Neural progenitor cell (in vitro differentiated cells): Measurements from ENCODE around the gene FAM13C. TPM values are rescaled to one million over a fixed set of nuclear protein-coding genes. Genes with fewer than 3 reads are reported as not detected.
"Not testable (repeated sequence)": the region's sequence is repeated elsewhere in the genome, so short reads cannot be mapped to it uniquely, and the experiment has no call there.

ENCODE experiments used
- DNase-seq: peaks from one replicate; pipeline ENCODE4 v3.0.0-alpha.2; 2016; ENCODE audit warnings: low spot score
- H2AFZ ChIP-seq: fragments of 200-600 bp; sonication (generic); replicated peaks from 2 replicates; pipeline ENCODE4 v1.6.1; 2016; ENCODE audit warnings: antibody characterized with exemption
- H3F3A ChIP-seq: fragments of 200-600 bp; sonication (generic); 2 replicates; pipeline ENCODE4 v1.6.1; 2016; ENCODE audit warnings: antibody characterized with exemption, low read depth
- H3K27ac ChIP-seq: fragments of 200-600 bp; sonication (generic); 2 replicates; pipeline ENCODE4 v1.5.1; 2016; ENCODE audit warnings: mild to moderate bottlenecking
- H3K27me3 ChIP-seq: fragments of 200-600 bp; sonication (generic); 2 replicates; pipeline ENCODE4 v1.6.1; 2016; ENCODE audit warnings: mild to moderate bottlenecking, moderate library complexity
- H3K36me3 ChIP-seq: fragments of 200-600 bp; sonication (generic); 2 replicates; pipeline ENCODE4 v1.5.1; 2016
- H3K4me1 ChIP-seq: fragments of 200-600 bp; sonication (generic); 2 replicates; pipeline ENCODE4 v1.6.1; 2016; ENCODE audit warnings: mixed run types
- H3K4me2 ChIP-seq: fragments of 200-600 bp; sonication (generic); 2 replicates; pipeline ENCODE4 v1.6.1; 2016
- H3K4me3 ChIP-seq: fragments of 200-600 bp; sonication (generic); 2 replicates; pipeline ENCODE4 v1.5.1; 2016
- H3K79me2 ChIP-seq: fragments of 200-600 bp; sonication (generic); 2 replicates; pipeline ENCODE4 v1.6.1; 2016; ENCODE audit warnings: low read depth
- H3K9ac ChIP-seq: fragments of 200-600 bp; sonication (generic); 2 replicates; pipeline ENCODE4 v1.6.1; 2016
- H3K9me3 ChIP-seq: fragments of 200-600 bp; sonication (generic); 2 replicates; pipeline ENCODE4 v1.5.1; 2016; ENCODE audit warnings: low read depth
- H4K20me1 ChIP-seq: fragments of 200-600 bp; sonication (generic); 2 replicates; pipeline ENCODE4 v1.6.1; 2016; ENCODE audit warnings: low read depth
- H3K27ac Mint-ChIP-seq: 3 replicates; pipeline ENCODE4 v1.8.0; 2021; ENCODE audit warnings: mixed read lengths
- H3K27me3 Mint-ChIP-seq: 2 replicates; pipeline ENCODE4 v1.8.0; 2022; ENCODE audit warnings: low read depth, mild to moderate bottlenecking, inconsistent platforms, moderate library complexity, mixed read lengths; ENCODE audit not compliant: insufficient read depth
- H3K36me3 Mint-ChIP-seq: 3 replicates; pipeline ENCODE4 v1.8.0; 2021; ENCODE audit warnings: mixed read lengths
- H3K4me1 Mint-ChIP-seq: 3 replicates; pipeline ENCODE4 v1.8.0; 2021; ENCODE audit warnings: mixed read lengths
- H3K4me3 Mint-ChIP-seq: 3 replicates; pipeline ENCODE4 v1.8.0; 2021; ENCODE audit warnings: mild to moderate bottlenecking, moderate library complexity, mixed read lengths
- H3K9me3 Mint-ChIP-seq: 3 replicates; pipeline ENCODE4 v1.8.0; 2020; ENCODE audit warnings: mixed read lengths
- EZH2 ChIP-seq: fragments of 200-600 bp; sonication (generic); IDR thresholded peaks from 2 replicates; pipeline ENCODE4 v1.6.1; 2017; ENCODE audit warnings: antibody characterized with exemption, mild to moderate bottlenecking, moderate library complexity
- EZH2phosphoT487 ChIP-seq: fragments of 200-600 bp; sonication (generic); IDR thresholded peaks from 2 replicates; pipeline ENCODE4 v1.6.1; 2017; ENCODE audit warnings: antibody characterized with exemption
- total RNA-seq: library from RNA; depleted of rRNA; stranded (reverse); fragments of >200 nt; gene quantifications from 2 replicates; pipeline ENCODE4 v1.2.3, GENCODE V29; 2015; ENCODE audit warnings: low replicate concordance
- TF ChIP-seq, protein P1 (sequence below): fragments of 200-600 bp; sonication (generic); IDR thresholded peaks from 2 replicates; pipeline ENCODE4 v1.5.1; 2017; ENCODE audit warnings: antibody characterized with exemption, mild to moderate bottlenecking

The FAM13C gene
- 2.3 and 3.1 TPM in 2 replicates for total RNA-seq

DNA sequence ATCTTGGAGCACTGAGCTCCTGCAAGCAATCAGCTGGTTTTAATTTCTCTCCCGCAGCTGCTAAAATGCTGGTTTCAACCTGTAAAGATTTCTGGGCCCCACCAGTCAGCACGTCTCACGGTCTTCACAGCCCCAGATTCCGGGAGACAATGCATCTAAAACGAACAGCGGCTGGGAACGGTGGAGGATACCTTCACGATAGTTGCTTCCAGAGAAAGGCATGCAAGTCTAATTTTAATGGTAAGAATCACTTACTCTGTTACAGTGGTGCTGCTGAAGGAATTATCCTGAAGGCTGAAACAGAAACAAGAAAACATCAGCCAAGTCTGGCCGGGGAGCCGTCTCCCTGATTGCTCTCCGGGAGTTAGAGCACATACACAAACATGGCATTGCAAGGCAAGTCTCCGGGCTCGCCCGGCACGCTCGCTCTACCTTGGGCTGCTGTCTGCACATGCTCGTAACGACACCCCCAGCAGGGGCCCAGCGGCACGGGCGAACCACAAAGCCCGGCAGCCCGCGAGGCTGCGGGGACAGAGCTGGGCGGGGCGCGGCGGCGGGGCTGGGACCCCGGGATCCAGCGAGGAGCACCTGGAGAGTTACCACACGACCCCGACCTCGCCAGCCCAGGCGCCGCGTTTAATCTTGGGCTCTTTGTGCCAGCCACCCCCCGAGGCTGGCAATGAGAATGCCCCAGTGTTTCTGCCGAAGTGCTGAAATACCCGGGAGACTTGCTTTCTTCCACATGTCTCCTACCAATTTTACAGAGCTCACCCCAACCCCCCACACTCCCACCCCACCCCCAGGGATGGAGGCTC is at the start of gene FAM13C:
Gene FAM13C, minus strand, starts transcription at position 406 of the 815 bp plus-strand sequence. Its CDS starts 89 bp downstream, at position 317.
- H3K27me3 Mint-ChIP-seq: peaks cover 5% of the 10 kb centered on the region
- peak within 1 kb of the TSS; percentile 88 for H3K4me3 Mint-ChIP-seq
- H3K27ac ChIP-seq: no peak within 1 kb of the TSS

DNA sequence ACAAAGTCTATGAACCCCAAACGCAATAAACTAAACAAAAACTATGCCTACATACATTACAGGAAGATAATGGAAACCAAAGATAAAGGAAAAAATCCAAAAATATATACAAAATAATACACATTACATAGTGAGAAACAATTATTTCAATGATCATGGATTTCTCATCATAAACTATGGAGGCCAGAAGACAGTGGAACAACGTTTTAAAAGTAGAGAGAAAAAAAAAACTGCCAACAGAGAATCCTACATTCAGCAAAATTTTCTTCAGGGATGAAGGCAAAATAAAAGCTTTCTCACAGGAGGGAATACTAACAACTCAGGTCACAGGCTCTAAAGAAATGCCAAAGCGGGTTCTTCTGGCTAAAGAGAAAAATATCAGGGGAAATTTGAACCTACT is 42.9 kb upstream of the FAM13C start:
- Mint-ChIP-seq H3K4me1 (no peaks in the 10 kb centered on the region), H3K27ac (no peak overlapping the region), H3K36me3 (no peaks in the 10 kb centered on the region), H3K27me3 (no peaks in the 10 kb centered on the region), H3K4me3 (no peak overlapping the region), H3K9me3 (peaks cover 13% of the 10 kb centered on the region)
- Histone ChIP-seq H3K79me2 (no peaks in the 10 kb centered on the region), H3K27ac (no peak overlapping the region), H3K9me3 (no peaks in the 10 kb centered on the region), H2AFZ (no peak overlapping the region), H3K27me3 (no peaks in the 10 kb centered on the region), H3K36me3 (no peaks in the 10 kb centered on the region), H3F3A (no peaks in the 10 kb centered on the region), H4K20me1 (no peaks in the 10 kb centered on the region), H3K9ac (no peak overlapping the region), H3K4me3 (no peak overlapping the region), H3K4me1 (no peaks in the 10 kb centered on the region), H3K4me2 (no peak overlapping the region)
- TF ChIP-seq EZH2: no peak
- TF ChIP-seq, protein P1, sequence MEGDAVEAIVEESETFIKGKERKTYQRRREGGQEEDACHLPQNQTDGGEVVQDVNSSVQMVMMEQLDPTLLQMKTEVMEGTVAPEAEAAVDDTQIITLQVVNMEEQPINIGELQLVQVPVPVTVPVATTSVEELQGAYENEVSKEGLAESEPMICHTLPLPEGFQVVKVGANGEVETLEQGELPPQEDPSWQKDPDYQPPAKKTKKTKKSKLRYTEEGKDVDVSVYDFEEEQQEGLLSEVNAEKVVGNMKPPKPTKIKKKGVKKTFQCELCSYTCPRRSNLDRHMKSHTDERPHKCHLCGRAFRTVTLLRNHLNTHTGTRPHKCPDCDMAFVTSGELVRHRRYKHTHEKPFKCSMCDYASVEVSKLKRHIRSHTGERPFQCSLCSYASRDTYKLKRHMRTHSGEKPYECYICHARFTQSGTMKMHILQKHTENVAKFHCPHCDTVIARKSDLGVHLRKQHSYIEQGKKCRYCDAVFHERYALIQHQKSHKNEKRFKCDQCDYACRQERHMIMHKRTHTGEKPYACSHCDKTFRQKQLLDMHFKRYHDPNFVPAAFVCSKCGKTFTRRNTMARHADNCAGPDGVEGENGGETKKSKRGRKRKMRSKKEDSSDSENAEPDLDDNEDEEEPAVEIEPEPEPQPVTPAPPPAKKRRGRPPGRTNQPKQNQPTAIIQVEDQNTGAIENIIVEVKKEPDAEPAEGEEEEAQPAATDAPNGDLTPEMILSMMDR: no peak
- no peak for TF ChIP-seq EZH2phosphoT487
- no peak for DNase-seq

More for the DNA sequence above, at the start of gene FAM13C:
- Histone ChIP-seq H3K27me3 (peaks cover 36% of the 10 kb centered on the region), H3K79me2 (no peaks in the 10 kb centered on the region), H3K4me3 (peak within 1 kb of the TSS; percentile 62), H3K36me3 (no peaks in the 10 kb centered on the region), H3F3A (peaks cover 26% of the 10 kb centered on the region), H4K20me1 (no peaks in the 10 kb centered on the region), H3K9me3 (no peaks in the 10 kb centered on the region), H3K4me2 (peak within 1 kb of the TSS; percentile 85), H3K9ac (peak within 1 kb of the TSS; percentile 18), H3K4me1 (peaks cover 18% of the 10 kb centered on the region), H2AFZ (peak within 1 kb of the TSS; percentile 83)
- peak; percentile 86 for DNase-seq
- Mint-ChIP-seq H3K4me1 (peaks cover 11% of the 10 kb centered on the region), H3K36me3 (no peaks in the 10 kb centered on the region), H3K9me3 (no peaks in the 10 kb centered on the region), H3K27ac (peak within 1 kb of the TSS; percentile 29)
- TF ChIP-seq, protein P1: no peak
- TF ChIP-seq EZH2: no peak
- TF ChIP-seq EZH2phosphoT487: no peak

DNA sequence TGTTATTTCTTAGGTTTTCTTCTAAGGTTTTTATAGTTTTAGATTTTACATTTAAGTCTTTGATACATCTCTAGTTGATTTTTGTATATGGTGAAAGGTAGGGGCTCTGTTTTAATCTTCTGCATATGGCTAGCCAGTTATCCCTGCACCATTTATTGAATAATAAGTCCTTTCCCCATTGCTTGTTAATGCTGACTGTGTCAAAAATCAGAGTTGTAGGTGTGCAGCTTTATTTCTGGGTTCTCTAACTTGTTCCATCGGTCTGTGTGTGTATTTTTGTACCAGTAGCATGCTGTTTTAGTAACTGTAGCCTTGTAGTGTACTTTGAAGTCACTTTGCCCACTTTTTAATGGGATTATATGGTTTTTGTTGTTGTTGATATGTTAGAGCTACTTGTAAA is 37.9 kb upstream of the FAM13C start:
- peaks cover 18% of the 10 kb centered on the region for H3K9me3 Mint-ChIP-seq
- H3K9me3 ChIP-seq: no peaks in the 10 kb centered on the region
- no peak for DNase-seq
- no peaks in the 10 kb centered on the region for H3K27me3 ChIP-seq
- no peak overlapping the region for H3K4me2 ChIP-seq
- TF ChIP-seq, protein P1: no peak
- no peak for TF ChIP-seq EZH2
- H3K27ac Mint-ChIP-seq: no peak overlapping the region
- H3K27me3 Mint-ChIP-seq: peaks cover 3% of the 10 kb centered on the region
- H3K36me3 ChIP-seq: no peaks in the 10 kb centered on the region
- no peaks in the 10 kb centered on the region for H3K4me1 Mint-ChIP-seq
- H4K20me1 ChIP-seq: no peaks in the 10 kb centered on the region
- no peak overlapping the region for H3K27ac ChIP-seq
- no peak overlapping the region for H3K9ac ChIP-seq
- H2AFZ ChIP-seq: no peak overlapping the region
- no peak overlapping the region for H3K4me3 Mint-ChIP-seq
- no peaks in the 10 kb centered on the region for H3K36me3 Mint-ChIP-seq
- no peaks in the 10 kb centered on the region for H3F3A ChIP-seq
- no peak overlapping the region for H3K4me3 ChIP-seq
- H3K79me2 ChIP-seq: no peaks in the 10 kb centered on the region
- no peaks in the 10 kb centered on the region for H3K4me1 ChIP-seq

DNA sequence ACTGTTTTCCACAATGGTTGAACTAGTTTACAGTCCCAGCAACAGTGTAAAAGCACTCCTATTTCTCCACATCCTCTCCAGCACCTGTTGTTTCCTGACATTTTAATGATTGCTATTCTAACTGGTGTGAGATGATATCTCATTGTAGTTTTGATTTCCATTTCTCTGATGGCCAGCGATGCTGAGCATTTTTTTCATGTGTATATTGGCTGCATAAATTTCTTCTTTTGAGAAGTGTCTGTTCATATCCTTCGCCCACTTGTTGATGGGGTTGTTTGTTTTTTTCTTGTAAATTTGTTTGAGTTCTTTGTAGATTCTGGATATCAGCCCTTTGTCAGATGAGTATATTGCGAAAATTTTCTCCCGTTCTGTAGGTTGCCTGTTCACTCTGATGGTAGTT is 37.0 kb upstream of the FAM13C start:
- H3K27me3 Mint-ChIP-seq, H3K9ac ChIP-seq, H3F3A ChIP-seq, H3K36me3 Mint-ChIP-seq, H3K4me2 ChIP-seq, DNase-seq, H3K9me3 ChIP-seq, H3K4me1 Mint-ChIP-seq, H3K4me1 ChIP-seq, H3K4me3 Mint-ChIP-seq, H3K27ac Mint-ChIP-seq, H3K4me3 ChIP-seq, H3K79me2 ChIP-seq, H3K36me3 ChIP-seq, H4K20me1 ChIP-seq, H3K27me3 ChIP-seq, H2AFZ ChIP-seq, H3K27ac ChIP-seq: not testable (repeated sequence)
- H3K9me3 Mint-ChIP-seq: peaks cover 15% of the 10 kb centered on the region
